ENCODE data around the gene ZNF76.

The ZNF76 gene

GRCh38 chr6:35267897-35268296 is 8.4 kb downstream of the ZNF76 start:
- no peak for DNase-seq (ENCODE audit: low spot score)

- DNase-seq (ENCODE audit: low spot score), result no peak
Observed at GRCh38 chr6:35272005-35272404, 12.5 kb downstream of the ZNF76 start.

DNA sequence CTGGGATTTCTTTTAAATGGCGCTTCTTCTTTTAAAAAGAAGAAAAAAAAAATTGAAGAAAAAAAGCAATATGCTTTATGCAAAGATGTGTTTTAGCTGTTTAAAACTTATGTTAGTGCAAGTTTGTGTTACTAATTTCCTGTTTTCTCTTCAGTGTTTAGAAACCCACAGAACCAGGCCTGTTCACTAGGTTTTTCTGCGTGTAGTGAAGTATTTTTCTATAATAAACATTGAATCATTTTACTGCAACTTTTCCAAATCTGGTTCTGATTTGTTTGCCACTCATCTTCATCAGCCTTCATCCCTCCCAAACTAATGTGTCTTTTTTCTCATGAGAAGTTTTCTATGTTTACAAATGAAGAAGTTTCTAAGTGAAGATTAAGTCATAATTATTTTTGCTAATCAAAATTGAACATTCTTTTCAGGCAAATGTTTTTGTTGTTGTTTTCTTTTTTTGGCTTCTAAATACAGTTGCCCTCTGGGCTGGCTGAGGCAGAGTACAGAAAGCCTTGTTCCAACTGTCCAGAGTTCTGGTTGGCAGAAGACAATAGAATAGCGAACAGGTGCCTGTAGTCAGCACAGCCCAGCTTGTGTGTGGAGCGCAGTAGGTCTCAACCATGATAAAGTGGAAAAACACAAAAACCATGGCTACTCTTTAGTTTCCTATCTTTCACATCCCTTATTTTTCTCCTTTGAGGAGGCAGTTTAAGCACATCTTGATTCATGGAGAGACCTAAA is 14.5 kb downstream of the ZNF76 start:
- DNase-seq (ENCODE audit: low spot score), result no peak

DNA sequence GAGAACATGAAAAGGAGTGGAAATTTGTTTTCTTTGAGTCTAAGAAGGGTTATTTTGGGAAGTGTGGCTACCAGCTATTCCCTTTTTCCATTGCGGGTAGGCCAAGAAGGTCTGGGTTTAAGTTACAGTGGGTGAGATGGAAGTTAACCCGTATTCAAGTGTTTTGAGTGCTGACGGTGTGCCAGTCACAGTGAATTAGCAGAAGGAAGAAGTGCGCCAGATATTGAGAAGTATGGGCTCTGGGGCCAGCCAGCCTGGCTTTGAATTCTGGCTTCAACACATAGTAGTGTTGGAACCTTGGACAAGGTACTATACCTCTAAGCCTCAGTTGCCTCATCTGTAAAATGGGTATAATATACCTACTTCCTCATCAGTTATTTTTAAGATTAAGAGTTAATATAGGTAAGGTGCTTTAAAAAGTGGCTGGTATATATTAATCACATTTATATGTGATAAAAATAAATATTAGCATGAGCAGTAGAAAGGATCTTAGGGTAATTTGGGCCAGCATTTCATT is 16.3 kb downstream of the ZNF76 start:
- no peak for DNase-seq (ENCODE audit: low spot score)

GRCh38 chr6:35278708-35279107 is 19.2 kb downstream of the ZNF76 start:
- no peak for DNase-seq (ENCODE audit: low spot score)

DNA sequence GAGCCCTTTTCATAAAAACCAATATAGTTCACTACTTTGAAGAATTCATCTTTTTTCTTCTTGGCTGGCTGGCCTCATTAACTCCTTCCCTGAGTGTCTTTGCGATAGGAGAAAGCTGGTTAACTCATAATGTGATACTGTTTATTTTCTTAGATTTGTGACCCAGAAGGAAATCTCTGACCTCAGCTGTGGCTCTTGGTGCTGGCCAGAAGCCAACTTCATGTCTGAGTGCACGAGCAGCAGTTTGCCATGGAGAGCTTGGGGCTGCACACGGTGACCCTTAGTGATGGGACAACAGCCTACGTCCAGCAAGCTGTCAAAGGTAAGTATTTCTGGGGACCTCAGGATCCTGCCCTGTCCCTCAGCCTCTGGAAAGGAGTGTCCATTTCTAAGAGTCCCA is 21.4 kb downstream of the ZNF76 start:
- no peak for DNase-seq (ENCODE audit: low spot score)

DNA sequence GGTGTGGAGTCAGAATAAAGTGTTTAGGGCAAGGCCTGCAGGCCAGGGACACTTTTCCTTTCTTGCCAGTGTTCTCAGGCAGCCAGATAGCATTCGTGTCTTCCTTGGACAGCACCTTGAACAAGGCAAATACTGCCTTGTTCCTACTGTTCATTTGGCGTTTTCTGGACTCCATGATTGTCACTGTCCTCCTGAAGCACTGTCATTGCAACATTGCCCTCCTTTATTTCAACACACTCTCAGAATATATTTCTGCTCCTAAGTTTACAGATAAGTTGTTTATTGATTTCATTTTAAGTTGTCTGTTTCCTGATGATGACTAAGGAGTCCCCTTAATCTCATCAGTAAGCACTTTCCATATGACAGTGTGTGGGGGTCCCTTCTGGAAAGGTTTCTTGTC is 22.9 kb downstream of the ZNF76 start:
- DNase-seq (ENCODE audit: low spot score), result no peak

GRCh38 chr6:35283361-35283760 is 23.8 kb downstream of the ZNF76 start:
- no peak for DNase-seq (ENCODE audit: low spot score)

DNA sequence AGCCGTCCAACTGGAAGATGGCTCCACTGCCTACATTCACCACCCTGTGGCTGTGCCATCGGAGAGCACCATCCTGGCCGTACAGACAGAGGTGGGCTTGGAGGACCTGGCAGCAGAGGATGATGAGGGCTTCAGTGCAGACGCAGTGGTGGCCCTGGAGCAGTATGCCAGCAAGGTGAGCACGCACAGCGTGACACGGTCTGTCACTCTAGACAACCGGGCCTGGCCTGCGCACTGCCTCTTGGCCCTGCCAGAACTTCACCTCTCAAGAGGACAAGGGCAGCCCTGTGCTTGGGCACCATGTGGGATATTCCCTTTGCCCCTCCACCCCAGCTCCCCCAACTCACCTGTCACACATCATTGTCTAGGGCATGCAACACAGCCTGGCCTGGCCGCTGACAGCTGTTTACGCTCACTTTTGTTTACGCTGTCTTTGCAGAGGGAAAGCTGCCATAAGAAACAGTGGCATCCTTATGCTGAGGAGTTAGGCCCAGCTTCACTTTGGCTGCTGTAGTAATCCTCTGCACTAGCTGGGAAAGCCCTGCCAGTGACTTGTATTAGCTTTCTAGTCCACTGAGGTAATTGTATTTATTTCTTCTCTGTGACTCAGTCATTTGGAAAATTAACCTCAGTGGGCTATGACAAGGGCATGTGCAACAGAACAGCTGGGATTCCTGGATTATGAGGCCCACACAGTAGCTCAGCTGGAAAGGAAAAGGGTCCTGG is 28.3 kb downstream of the ZNF76 start:
- no peak for DNase-seq (ENCODE audit: low spot score)

DNA sequence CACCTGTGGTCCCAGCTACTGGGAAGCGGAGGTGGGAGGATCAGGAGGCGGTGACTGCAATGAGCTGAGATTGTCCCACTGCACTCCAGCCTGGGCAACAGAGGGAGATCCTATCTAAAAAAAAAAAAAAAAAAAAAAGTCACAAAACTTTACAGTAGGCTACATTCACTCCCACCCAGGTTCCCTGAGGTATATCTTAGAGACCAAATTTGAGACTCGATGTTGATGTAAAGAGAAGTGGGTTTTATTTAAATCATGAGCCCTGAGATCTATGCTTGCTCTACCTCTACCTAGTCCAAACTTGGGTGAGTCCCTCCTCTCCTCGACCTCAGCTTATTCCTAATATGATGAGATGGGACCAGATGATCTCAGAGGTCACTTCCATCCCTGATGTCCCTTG is 29.3 kb downstream of the ZNF76 start:
- DNase-seq (ENCODE audit: low spot score), result no peak

GRCh38 chr6:35291491-35291890 is 32.0 kb downstream of the ZNF76 start:
- no peak for DNase-seq (ENCODE audit: low spot score)

DNA sequence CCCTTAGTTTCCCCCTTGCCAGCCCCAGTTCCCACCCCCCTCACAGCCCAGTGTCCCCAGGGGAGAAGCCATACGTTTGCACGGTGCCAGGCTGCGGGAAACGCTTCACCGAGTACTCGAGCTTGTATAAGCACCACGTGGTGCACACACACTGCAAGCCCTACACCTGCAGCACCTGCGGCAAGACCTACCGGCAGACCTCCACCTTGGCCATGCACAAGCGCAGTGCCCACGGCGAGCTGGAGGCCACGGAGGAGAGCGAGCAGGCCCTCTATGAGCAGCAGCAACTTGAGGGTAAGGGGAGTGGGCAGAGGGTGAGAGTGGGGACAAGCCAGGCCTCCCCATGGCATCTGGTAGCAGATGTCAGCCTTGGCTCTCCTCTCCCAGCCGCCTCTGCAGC is 33.0 kb downstream of the ZNF76 start:
- no peak for DNase-seq (ENCODE audit: low spot score)

DNA sequence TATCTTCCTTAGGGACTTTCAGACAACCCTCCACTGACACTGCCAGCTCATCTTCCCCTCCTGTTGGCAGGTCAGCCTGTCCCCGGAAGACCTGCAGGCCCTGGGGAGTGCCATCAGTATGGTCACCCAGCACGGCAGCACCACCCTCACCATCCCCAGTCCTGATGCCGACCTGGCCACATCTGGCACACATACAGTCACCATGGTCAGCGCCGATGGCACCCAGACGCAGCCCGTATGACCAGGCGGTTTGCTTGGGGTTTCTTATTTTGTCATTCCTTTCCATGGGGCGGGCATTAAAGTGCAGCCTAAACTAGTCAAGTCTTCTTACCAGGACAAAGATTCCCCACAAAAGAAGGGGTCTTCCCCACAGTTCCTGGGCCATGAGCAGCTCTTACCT is 34.1 kb downstream of the ZNF76 start:
- no peak for DNase-seq (ENCODE audit: low spot score)

- peak; percentile 66 for DNase-seq (ENCODE audit: low spot score)
Observed at GRCh38 chr6:35294308-35294945, 34.9 kb downstream of the ZNF76 start.

GRCh38 chr6:35295036-35295435 is 35.5 kb downstream of the ZNF76 start:
- no peak for DNase-seq (ENCODE audit: low spot score)

DNA sequence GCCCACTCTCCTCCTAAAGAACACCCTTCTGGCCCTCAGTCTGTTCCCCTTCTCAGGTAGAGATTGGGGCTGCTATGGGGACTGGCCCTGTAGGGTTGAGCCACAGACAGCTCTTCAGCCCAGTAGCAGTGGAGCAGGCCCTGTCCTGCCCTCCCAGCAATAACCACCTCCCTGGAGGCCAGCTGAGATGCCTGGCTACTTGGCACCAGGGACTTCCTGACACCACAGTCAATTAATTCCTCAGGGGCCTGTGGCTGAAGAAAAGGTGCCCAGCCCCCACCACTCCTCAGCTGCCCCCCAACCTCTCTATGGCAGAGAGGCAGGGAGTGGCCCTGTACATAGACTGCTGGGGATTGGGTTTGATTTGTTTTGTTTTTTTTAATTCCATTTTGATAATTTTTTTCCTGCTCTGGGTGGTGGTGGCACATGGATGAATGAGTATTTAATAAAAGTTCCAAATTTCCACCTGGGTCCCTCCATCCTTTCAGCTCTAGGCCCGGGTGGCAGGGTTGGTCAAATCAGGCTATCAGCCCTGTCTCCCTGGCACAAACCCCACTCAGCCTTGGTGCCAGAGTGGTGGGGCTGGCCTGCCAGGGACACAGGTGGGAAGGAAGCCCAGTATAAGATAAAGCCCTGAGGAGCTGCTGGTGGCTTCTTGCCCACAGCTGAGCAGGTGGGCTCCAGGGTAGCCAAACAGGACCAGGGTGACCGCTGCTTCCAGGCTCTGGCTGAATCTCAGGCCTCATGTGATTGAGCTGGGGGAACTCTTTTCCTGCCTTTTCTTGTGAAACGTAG is 36.2 kb downstream of the ZNF76 start:
- DNase-seq (ENCODE audit: low spot score), result no peak

- DNase-seq (ENCODE audit: low spot score), result no peak
Observed at GRCh38 chr6:35296931-35297600, 37.5 kb downstream of the ZNF76 start.

DNA sequence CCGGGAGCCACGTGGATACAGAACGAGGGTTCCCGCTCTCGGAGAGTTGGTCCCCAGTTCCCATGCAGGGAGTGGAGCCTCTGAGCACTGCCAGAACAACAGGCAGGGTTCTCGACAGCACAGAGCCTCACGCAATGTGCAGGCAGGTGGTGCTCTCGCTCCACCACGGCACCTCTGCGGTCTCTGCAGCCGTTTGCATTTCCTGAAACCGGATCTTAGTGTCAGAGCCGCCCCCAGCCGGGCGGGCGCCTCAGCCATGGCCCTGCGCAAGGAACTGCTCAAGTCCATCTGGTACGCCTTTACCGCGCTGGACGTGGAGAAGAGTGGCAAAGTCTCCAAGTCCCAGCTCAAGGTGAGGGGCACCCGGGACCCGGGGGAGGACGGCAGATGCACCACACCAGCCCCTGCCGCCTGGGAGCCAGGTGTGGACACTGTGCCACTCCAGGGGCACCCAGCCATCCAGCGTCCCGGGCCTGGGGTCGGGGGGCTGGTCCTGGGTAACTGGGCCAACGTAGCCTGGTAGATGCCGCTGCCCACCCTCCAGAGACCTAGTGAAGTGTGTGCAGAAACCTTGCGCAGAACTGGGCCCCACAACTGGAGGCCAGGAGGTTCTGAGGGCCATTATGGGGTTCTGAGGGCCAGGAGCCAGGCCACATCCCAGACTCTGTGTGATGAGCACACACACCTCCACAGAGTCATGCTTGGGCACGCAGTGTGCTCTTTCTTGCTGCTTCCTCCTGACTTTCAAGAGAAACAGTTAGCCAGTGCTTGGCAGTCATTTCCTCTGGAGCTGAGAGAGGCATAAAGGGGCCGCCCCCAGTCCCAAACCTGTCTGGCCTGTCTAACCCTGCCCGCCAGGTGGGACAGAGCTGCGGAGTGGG is 38.3 kb downstream of the ZNF76 start, which contains the start of gene DEF6:
DEF6 (plus strand) TSS at position 218 of the 881 bp plus-strand sequence; CDS start at position 257, 39 bp downstream.
- peak; percentile 69 for DNase-seq (ENCODE audit: low spot score)

DNA sequence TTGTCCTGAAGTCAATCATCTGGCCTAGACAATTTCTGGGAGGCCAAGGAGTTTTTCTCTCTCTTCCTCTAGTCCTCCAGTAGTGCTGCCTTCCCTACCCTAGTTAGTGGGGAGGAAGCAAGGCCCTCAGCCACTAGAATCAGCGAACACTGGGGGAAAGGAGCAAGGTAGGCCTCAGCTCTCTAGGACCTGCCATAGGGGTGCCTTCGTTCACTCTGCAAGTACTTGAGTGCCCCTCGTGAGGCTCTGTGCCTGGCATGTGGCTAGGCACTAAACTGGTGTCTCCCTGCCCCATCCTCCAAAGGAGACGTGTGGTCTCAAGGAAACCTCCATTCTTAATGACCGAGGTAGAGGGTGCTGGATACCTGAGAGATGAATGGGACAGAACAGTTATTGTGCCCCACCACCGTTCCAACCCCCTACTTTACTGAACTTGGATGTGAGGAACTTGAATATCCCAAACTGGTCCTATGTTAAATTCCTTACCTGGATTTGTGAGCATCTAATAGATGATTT is 39.1 kb downstream of the ZNF76 start:
- DNase-seq (ENCODE audit: low spot score), result no peak

DNA sequence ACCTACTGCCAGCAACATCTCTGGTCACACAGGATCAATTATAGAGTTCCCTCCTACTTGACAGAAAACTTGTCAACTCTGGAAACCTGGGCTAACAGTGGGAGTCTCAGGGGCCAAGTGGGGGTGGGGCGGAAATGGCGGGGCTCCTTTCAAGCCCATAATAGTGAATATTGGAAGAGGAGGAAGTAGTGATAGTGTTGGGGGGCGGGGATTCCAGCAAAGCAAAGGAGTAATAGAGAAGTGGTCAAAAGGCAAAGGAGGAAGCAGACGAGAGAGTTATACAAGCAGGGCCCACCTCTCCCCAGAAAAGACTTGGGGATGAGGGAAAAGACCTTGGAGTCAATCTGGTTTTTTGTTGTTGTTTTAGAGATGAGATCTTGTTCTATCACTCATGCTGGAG is 40.1 kb downstream of the ZNF76 start:
- no peak for DNase-seq (ENCODE audit: low spot score)
